Choroid plexus epithelial cell (primary cell): ENCODE results near the gene APBA2.

Experiments used
- DNase-seq: peaks from one replicate; pipeline ENCODE4 v3.0.0-alpha.2; 2010; ENCODE audit warnings: low read depth
- H3K4me3 ChIP-seq: 2 replicates; pipeline ENCODE4 v1.5.1; 2011; ENCODE audit warnings: low read depth, mild to moderate bottlenecking, control low read depth, low read length, moderate library complexity
- TF ChIP-seq, protein P1 (sequence below): conservative IDR thresholded peaks from 2 replicates; pipeline ENCODE4 v1.5.1; 2011; ENCODE audit warnings: low read depth, mild to moderate bottlenecking, control low read depth, inconsistent platforms, low read length, moderate library complexity

Gene APBA2

DNA sequence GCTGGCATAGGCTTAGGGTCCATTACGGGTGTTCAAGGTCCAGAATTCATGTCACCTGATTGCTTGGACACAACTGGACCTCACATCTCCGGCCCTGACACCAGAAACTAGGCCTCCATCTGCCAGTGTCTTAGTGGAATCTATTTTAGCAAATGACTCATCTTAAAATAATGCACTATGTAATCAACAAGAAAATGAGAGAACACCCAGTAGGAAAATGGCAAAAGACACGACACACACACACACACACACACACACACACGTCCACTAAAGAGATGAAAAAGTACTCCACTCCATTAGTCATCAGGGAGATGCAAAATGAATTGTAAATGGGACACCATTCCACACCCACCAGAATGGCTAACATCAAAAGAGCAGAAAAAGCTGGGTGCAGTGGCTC lies 11.2 kb downstream of the APBA2 start:
- H3K4me3 ChIP-seq: no peak overlapping the region
- peak; percentile 95 for DNase-seq
- TF ChIP-seq, protein P1, sequence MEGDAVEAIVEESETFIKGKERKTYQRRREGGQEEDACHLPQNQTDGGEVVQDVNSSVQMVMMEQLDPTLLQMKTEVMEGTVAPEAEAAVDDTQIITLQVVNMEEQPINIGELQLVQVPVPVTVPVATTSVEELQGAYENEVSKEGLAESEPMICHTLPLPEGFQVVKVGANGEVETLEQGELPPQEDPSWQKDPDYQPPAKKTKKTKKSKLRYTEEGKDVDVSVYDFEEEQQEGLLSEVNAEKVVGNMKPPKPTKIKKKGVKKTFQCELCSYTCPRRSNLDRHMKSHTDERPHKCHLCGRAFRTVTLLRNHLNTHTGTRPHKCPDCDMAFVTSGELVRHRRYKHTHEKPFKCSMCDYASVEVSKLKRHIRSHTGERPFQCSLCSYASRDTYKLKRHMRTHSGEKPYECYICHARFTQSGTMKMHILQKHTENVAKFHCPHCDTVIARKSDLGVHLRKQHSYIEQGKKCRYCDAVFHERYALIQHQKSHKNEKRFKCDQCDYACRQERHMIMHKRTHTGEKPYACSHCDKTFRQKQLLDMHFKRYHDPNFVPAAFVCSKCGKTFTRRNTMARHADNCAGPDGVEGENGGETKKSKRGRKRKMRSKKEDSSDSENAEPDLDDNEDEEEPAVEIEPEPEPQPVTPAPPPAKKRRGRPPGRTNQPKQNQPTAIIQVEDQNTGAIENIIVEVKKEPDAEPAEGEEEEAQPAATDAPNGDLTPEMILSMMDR: no peak

GRCh38 chr15:28897861-28898585 lies 12.2 kb downstream of the APBA2 start:
- TF ChIP-seq, protein P1: no peak
- no peak for DNase-seq
- H3K4me3 ChIP-seq: no peak overlapping the region

DNA sequence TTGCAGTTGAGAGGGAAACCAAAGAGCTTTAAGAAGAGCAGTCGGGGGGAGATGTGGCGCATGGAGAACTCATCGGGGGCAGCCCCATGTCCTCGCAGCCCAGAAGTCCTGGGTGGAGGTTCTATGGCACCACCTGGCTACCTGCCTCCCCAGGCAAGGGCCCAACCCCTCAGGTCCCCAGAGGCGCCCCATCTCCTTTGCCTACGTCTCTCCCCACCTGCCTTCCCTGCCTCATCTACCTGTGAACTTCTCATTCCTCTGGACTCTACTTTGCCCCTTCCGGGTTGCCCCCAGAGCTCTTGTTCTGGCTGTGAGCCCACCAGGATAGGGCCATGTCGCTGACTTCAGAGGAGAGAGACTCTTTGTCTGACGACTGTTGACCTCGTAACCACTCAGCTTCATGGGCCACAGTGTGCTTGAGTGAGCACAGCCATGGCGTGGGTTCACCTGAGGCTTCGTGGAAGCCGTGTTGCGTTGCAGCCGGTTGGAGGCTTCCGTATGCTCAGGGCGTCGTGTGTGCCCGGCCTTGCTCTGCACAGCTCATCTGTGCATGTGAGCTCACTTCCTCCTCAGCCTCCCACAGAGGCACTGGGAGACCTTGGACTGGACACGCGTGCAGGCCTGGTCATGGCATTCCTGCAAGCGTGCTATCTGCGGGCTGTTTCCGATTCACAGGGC lies 13.4 kb downstream of the APBA2 start:
- TF ChIP-seq, protein P1: no peak
- DNase-seq: no peak
- H3K4me3 ChIP-seq: no peak overlapping the region

GRCh38 chr15:28900041-28900891 lies 14.5 kb downstream of the APBA2 start:
- TF ChIP-seq, protein P1: no peak
- H3K4me3 ChIP-seq: no peak overlapping the region
- no peak for DNase-seq

DNA sequence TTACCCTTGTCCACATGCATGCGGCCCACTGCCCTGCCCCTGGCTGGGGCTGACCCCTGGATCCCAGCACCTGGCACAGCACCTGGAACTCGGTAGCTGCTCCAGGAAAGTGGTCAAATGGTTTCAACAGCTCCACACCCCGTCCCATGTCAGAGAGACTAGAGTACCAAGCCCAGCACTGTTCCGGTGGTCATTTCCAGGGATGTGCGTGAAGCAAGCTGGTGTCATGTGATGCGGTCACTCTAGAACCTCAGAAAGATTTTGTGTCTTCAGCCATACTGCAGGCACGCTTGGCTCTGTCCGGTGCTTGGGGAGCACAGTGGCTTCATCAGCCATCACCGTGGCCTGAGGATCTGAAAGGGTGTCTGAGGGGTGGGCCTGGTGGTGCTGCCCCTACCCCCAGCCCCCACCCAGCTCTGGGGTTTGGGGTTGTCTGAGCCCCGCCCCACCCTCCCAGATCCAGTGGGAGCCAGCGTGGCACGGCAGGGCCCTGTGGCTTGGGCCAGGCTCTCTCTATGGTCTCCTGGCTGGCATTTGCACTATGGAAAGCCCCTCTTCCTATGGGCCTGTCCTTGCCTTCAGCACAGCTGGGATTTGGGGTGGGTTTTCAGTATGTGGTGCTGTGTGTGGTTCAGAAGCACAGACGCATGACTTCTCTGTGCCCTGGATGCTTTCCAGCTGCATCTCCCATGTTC lies 15.3 kb downstream of the APBA2 start:
- DNase-seq: no peak
- TF ChIP-seq, protein P1: no peak
- no peak overlapping the region for H3K4me3 ChIP-seq

GRCh38 chr15:28901587-28901980 lies 15.8 kb downstream of the APBA2 start:
- H3K4me3 ChIP-seq: no peak overlapping the region
- TF ChIP-seq, protein P1: no peak
- no peak for DNase-seq
